Caki2 (cell line): Measurements from ENCODE around the gene TRIM66. TPM values are rescaled to one million over a fixed set of nuclear protein-coding genes. Genes with fewer than 3 reads are reported as not detected.
A peak's percentile ranks its signal among the peaks of the same experiment; 100 is the strongest.
"Not testable (repeated sequence)": the region's sequence is repeated elsewhere in the genome, so short reads cannot be mapped to it uniquely, and the experiment has no call there.

Source experiments
- DNase-seq: peaks from one replicate; pipeline ENCODE4 v3.0.0-alpha.2; 2015; ENCODE audit warnings: low read depth
- in situ Hi-C: cut with HindIII; loops from 2 replicates; pipeline ENCODE4 v1.10.0; 2016; ENCODE audit warnings: low sequenced_read_pairs, low pct_unique_long_range_greater_than_20kb, mixed read lengths
- total RNA-seq: library from RNA; depleted of rRNA; stranded (reverse); fragments of >200 nt; shearing (Covaris generic); gene quantifications from 2 replicates; pipeline ENCODE4 v1.2.3, GENCODE V29; 2014; ENCODE audit warnings: low replicate concordance

Gene TRIM66
- total RNA-seq, 1 experiment from 2014 or later, result 0.27 TPM

DNA sequence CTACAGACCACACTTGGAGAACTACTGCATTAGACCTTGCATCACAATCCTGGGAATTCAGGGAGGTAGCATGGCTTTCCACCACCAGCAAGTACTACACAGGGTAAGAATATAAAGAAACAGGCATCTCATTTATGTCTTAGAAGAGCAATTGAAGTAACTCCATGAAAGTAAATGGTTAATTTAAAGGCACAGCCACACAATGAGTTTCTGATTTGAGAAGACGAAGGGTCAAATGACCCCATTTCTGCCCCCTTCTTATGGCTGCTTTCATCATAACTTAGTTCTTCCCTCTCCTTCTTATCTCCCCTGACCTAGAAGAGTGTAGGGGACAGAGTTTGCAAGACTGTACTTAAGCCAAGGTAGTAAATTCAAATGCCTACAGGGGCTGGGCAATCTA lies 6.0 kb downstream of the TRIM66 start:
- in situ Hi-C loops, result no loop called here
- DNase-seq, result no peak

- no peak for DNase-seq
- in situ Hi-C loops, result no loop called here
These were observed 7.6 kb downstream of the TRIM66 start for GRCh38 chr11:8674859-8675258.

DNA sequence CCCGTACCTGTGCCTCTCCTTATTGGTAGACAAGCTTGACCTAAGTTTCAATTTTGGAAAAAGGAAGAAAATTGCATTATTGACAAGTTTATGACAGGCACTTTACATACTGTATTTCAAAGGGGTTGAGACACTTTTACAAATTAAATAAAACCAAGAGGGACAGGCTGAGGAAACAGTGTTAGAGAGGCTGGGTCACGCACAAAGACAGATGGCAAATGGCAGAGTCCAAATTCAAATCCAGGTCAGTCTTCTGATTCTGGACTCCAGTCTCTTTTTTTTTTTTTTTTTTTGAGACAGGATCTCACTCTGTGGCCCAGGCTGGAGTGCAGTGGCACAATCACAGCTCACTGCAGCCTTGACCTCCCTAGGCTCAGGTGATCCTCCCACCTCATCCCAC lies 10.1 kb downstream of the TRIM66 start:
- in situ Hi-C loops, result no loop called here
- no peak for DNase-seq

DNA sequence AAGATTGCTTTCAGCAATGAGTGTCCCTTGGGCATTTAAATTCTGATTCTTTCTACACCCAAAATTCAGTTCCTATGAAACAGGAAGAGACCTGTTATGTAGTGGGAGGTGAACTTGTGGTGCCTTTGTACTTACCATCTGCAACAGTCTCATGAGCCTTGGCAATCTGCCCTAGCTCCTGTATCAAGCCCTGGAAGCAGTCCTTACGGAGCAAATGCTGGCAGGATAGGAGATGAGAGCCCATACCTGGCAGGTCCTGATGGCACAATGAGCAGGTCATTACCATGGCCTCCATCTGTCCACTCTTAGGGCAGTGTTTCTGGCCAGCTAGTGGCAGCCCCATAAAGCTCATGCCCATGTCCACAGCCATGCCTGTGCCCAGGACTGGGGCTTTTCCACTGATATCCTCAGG lies 10.8 kb downstream of the TRIM66 start:
- in situ Hi-C loops, result no loop called here
- DNase-seq, result no peak

DNA sequence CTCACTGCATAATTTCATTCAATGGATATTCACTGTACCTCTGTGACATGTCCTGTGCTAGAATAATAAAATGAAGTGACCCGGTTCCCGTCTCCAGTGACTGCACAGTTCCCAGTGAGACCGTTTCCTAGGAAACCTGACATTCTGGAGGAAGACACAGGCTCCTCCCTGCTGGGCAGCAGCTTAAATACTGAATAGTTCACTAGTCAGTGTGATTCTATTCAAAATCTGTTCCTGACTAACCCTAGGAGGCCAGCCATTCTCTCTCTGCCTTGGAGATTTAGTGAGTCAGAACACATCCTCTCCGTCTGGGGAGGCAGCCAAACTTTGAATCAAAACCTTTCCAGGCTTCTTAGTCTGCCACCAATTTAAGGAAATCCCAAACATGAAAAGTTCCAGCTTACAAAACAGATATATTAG lies 11.3 kb downstream of the TRIM66 start:
- in situ Hi-C loops, result no loop called here
- peak; percentile 73 for DNase-seq

GRCh38 chr11:8670081-8670480 lies 12.4 kb downstream of the TRIM66 start:
- in situ Hi-C loops, DNase-seq: not testable (repeated sequence)

GRCh38 chr11:8665222-8665621 lies 17.2 kb downstream of the TRIM66 start:
- DNase-seq, result no peak
- in situ Hi-C loops, result no loop called here

DNA sequence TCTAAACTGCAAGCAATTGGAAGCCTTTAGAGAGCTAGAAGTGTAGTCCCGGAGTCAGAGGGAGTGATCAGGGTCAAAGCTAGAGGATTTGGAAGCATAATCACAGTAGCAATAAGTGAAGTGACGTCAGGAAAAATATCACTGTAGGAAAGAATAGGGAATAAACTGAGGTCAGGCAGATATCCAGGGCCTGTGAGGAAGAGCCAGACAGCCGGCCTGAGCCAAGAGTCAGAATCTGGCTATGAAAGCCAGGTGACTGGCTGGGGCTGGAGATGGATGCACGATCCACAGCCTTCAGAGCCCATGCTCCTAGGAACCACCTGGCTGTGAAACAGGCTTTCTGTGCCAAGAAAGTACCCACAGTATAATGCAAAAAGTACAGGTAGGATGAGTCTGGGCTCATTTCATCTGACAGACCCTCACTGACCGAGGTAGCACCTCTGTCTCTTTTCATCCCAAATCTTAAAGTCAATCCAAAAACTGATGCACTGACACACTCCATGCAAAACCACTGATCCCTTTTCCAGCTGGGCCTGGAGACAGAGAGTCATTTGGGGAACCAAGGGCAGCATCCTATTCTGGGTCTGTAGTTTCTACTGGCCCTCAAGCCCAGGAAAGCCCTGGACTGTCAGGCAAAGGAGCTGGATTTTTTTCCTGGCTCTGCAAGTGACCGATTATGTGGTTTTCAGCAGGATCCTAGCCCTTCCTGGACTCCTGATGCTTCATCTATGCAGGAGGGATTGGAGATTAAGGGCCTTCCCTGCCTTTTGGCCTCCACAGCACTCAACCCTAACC lies 21.3 kb downstream of the TRIM66 start:
- in situ Hi-C loops, result no loop called here

DNA sequence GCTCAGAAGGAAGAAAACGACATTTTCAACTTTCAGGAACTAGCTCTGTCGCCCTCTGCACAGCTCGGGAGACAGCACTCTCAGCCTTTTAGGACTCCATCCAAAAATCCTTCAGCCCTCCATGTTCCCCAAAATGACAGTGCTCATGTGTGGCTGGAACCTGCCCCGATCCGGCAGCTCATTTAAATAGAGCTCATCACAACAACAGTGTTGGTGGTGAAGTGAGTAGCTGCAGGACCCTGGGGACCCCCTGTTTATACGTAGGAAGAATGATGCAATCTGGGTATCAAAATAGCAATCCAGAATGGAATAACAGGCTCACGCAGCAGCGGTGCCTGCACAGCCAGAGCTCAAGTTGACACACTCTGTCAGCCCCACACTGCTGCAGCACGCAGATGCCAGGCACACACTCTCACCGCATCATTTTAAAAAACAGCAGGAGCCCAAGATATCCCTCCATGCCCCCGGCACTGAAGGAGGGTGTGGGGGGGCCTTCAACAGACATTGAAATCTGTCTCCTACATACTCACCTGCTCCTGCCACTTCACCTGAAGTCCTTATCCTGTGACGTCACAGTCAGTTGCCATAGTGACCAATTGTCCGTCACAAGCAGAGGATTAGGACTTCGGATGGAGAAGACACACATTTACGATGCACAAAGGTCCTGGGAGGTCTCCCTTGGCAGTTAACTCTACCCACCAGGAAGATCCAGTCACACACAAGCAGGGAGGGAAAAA lies 24.0 kb downstream of the TRIM66 start:
- in situ Hi-C loops, result no loop called here
- no peak for DNase-seq

More for the DNA sequence above, 21.3 kb downstream of the TRIM66 start:
- no peak for DNase-seq

DNA sequence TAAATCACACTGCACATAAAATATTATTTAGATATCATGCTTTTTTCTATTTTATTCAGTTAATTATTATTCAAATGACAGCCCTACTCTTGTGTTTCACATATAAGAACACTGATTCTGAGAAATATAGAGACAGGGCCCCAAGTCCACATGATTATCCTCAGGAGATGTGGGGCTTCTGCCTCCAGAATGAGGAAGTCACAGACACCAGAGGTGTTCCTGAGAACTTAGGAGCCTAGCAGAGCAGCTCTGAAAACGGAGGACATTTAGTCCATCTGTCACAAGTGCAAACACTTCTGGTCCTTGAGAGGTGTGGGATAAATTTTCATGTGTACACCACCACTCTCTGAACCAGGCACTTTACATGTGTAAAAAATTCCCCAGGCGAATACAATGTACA lies 26.2 kb downstream of the TRIM66 start:
- in situ Hi-C loops, result no loop called here
- no peak for DNase-seq

GRCh38 chr11:8654503-8654902 lies 28.0 kb downstream of the TRIM66 start:
- in situ Hi-C loops, result no loop called here
- DNase-seq, result no peak

DNA sequence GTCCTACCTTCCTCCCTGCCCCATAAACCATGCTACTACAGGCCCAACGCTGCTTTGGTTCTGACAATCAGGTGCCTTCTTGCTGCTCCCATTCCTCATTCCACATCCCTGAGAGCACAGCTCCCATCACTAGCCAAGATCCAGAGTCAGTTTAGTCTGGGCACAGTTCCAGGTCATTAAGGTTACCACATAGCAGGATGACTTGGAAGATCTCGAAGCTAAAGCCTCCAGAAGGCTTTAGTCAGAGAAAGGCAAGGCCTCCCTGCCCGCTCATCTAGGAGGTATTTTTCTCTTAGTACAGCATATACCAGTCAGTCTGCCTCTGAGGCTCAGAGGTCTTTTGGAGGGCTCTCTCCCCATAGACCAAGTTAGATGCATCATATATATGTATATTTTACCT lies 30.3 kb downstream of the TRIM66 start:
- peak; percentile 40 for DNase-seq
- in situ Hi-C loops, result no loop called here

- DNase-seq, result no peak
- in situ Hi-C loops, result no loop called here
These were observed 32.0 kb downstream of the TRIM66 start for GRCh38 chr11:8650401-8650990.

GRCh38 chr11:8649361-8649760 lies 33.1 kb downstream of the TRIM66 start:
- no peak for DNase-seq
- in situ Hi-C loops, result no loop called here

DNA sequence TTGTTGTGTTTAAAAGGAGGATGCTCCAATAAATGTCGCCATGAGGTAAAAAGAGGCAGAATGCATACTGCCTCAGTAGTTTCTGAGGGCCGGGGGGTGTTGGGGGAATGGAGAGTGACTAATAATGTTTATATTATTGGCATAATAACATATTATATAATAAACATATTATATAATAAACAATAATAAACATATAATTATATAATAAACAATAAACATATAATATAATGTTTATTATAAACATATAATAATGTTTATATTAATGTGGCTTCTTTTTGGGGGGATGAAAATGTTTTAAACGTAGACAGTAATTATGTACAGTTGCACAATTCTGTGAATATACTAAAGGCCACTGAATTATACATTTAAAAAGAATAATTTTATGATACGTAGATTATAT lies 35.6 kb downstream of the TRIM66 start:
- no peak for DNase-seq
- in situ Hi-C loops, result no loop called here

- in situ Hi-C loops, result no loop called here
- DNase-seq, result no peak
These were observed 40.1 kb downstream of the TRIM66 start for GRCh38 chr11:8642196-8642841.

GRCh38 chr11:8641332-8641731 lies 41.1 kb downstream of the TRIM66 start:
- no peak for DNase-seq
- in situ Hi-C loops, result no loop called here

DNA sequence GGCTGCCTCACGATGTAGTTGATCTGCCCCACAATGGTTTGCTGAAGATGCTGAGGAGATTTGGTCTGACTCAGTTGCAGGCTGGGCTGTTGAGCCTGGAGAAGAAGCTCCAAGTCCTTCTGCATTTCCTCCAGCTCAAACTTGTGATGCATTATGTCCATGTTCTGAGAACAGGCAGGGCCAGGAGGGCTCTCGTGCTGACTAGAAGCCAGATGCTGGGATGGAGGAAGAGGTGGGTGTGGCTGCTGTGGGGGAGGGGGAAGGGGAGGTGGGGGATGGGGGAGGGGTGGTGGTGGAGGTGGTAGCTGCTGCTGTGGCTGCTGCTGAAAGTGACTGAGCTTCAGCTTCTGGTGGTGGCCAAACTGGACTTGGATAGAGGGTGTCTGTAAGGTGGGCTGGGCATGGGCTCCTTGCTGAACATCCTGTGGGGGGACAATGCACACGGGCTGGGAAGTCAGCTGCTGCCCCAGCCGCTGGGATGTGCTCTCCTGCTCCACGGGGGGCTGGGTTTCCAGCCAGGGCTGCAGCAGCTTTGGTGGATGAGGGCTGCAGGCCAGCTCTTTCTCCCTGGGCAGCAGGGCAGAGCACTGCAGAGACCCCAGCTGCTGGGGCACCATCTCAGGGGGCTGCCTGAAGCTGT lies 42.1 kb downstream of the TRIM66 start:
- in situ Hi-C loops, result no loop called here
- DNase-seq, result no peak
